Measurements from ENCODE around the gene PRKCQ.

The PRKCQ gene

DNA sequence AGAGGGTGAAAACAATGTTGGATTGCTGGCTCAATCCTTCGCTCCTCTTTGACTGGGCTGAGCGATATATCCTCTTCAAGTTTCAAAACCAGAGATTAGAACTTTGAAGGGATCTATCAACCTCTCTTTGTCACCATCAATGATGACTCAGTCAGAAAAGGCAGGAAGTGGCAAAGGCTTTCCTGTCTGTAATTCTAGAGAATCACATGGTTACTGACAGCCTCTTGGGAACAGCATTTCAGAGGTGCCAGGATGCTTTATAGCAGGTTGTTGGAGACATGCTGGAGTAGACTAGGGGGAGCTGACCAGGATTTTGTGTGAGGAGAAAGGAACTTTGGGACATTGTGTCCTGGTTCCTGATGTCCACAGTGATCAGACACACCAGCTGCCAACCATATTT lies 81.3 kb downstream of the PRKCQ start:
- Histone ChIP-seq H3K4me2 (ENCODE audit: low read length) (no peak overlapping the region), H3K9ac (ENCODE audit: low read depth, low read length) (no peak overlapping the region), H3K9me3 (replicated peaks; ENCODE audit: low read length) (no peaks in the 10 kb centered on the region), H3K36me3 (ENCODE audit: insufficient read depth, low read length) (no peaks in the 10 kb centered on the region), H3K27me3 (ENCODE audit: control insufficient read depth, insufficient read depth, low read length) (no peaks in the 10 kb centered on the region), H3K4me3 (ENCODE audit: low read length) (no peak overlapping the region), H3K4me1 (ENCODE audit: control insufficient read depth, insufficient read depth, low read length) (peaks cover under 1% of the 10 kb centered on the region)

DNA sequence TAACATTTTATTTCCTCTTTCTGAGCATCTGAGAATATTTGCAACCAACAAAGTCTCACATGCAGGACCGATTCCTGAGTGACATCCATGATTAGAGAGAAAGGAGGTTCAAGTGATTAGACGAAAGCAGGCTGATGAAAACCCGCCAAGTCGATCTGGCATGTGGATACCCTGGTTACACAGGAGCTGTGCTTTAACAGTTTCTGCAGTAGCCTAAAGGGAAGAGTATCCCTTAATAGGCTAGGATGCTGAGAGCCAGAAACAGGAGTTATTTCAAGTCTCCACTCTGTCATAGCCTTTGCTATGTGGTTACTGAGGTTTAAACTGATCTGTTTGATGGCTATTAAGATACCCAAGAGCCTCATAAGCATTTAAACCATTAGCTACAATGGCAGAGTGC lies 82.5 kb downstream of the PRKCQ start:
- no peaks in the 10 kb centered on the region for H3K36me3 ChIP-seq (ENCODE audit: insufficient read depth, low read length)
- H3K4me2 ChIP-seq (ENCODE audit: low read length) = no peak overlapping the region
- no peak overlapping the region for H3K4me3 ChIP-seq (ENCODE audit: low read length)
- H3K4me1 ChIP-seq (ENCODE audit: control insufficient read depth, insufficient read depth, low read length) = peaks cover 4% of the 10 kb centered on the region
- H3K27me3 ChIP-seq (ENCODE audit: control insufficient read depth, insufficient read depth, low read length) = no peaks in the 10 kb centered on the region
- H3K9ac ChIP-seq (ENCODE audit: low read depth, low read length) = no peak overlapping the region
- no peaks in the 10 kb centered on the region for H3K9me3 ChIP-seq (replicated peaks; ENCODE audit: low read length)

DNA sequence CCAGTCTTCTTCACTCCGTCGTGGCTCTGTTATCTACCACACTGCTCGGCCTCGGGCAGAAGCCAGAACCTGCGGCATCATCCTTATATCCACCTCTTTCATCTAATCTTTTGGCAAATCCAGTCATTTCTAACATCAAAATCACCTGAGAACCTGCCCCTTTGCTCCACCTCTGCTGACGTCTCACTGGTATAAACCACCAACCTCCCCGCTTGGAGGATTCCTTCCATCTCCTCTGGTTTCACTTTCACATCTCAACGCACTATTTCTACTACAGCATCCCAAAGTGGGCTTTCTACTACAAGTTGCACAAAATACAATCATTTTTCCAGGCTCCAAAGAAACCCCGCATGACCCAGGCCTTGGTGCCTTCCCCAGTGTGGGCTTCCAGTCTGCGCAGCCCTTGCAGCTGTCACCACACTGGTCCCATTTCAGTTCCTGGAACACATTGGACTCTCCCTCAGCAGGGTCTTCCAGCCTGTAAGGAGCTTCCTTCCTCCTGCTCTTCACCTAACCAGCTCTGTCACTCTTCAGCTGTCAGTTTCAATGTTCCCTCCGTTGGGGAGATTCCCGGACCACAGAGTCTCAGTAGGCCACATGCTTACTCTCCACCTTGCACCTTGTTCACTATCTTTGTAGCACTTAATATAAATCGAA lies 85.0 kb downstream of the PRKCQ start:
- H3K27me3 ChIP-seq (ENCODE audit: control insufficient read depth, insufficient read depth, low read length) = no peaks in the 10 kb centered on the region
- H3K4me3 ChIP-seq (ENCODE audit: low read length) = no peak overlapping the region
- no peak overlapping the region for H3K9ac ChIP-seq (ENCODE audit: low read depth, low read length)
- no peak overlapping the region for H3K4me2 ChIP-seq (ENCODE audit: low read length)
- H3K9me3 ChIP-seq (replicated peaks; ENCODE audit: low read length) = no peaks in the 10 kb centered on the region
- no peaks in the 10 kb centered on the region for H3K36me3 ChIP-seq (ENCODE audit: insufficient read depth, low read length)
- peaks cover 4% of the 10 kb centered on the region for H3K4me1 ChIP-seq (ENCODE audit: control insufficient read depth, insufficient read depth, low read length)

GRCh38 chr10:6494442-6494819 lies 85.6 kb downstream of the PRKCQ start:
- Histone ChIP-seq H3K9me3 (replicated peaks; ENCODE audit: low read length) (no peaks in the 10 kb centered on the region), H3K4me3 (ENCODE audit: low read length) (no peak overlapping the region), H3K9ac (ENCODE audit: low read depth, low read length) (no peak overlapping the region), H3K27me3 (ENCODE audit: control insufficient read depth, insufficient read depth, low read length) (no peaks in the 10 kb centered on the region), H3K36me3 (ENCODE audit: insufficient read depth, low read length) (no peaks in the 10 kb centered on the region), H3K4me2 (ENCODE audit: low read length) (no peak overlapping the region), H3K4me1 (ENCODE audit: control insufficient read depth, insufficient read depth, low read length) (peaks cover 4% of the 10 kb centered on the region)

- Histone ChIP-seq H3K9ac (ENCODE audit: low read depth, low read length) (no peak overlapping the region), H3K36me3 (ENCODE audit: insufficient read depth, low read length) (no peaks in the 10 kb centered on the region)
Measured at GRCh38 chr10:6493521-6494441, 86.3 kb downstream of the PRKCQ start.

GRCh38 chr10:6492896-6493295 lies 87.2 kb downstream of the PRKCQ start:
- Histone ChIP-seq H3K4me3 (ENCODE audit: low read length) (no peak overlapping the region), H3K9me3 (replicated peaks; ENCODE audit: low read length) (no peaks in the 10 kb centered on the region), H3K27me3 (ENCODE audit: control insufficient read depth, insufficient read depth, low read length) (no peaks in the 10 kb centered on the region), H3K4me2 (ENCODE audit: low read length) (no peak overlapping the region), H3K36me3 (ENCODE audit: insufficient read depth, low read length) (no peaks in the 10 kb centered on the region), H3K4me1 (ENCODE audit: control insufficient read depth, insufficient read depth, low read length) (peaks cover 4% of the 10 kb centered on the region), H3K9ac (ENCODE audit: low read depth, low read length) (no peak overlapping the region)

More at GRCh38 chr10:6493521-6494441, 86.3 kb downstream of the PRKCQ start:
- no peak overlapping the region for H3K4me3 ChIP-seq (ENCODE audit: low read length)
- no peaks in the 10 kb centered on the region for H3K9me3 ChIP-seq (replicated peaks; ENCODE audit: low read length)
- H3K27me3 ChIP-seq (ENCODE audit: control insufficient read depth, insufficient read depth, low read length) = no peaks in the 10 kb centered on the region
- H3K4me1 ChIP-seq (ENCODE audit: control insufficient read depth, insufficient read depth, low read length) = peaks cover 4% of the 10 kb centered on the region
- no peak overlapping the region for H3K4me2 ChIP-seq (ENCODE audit: low read length)

DNA sequence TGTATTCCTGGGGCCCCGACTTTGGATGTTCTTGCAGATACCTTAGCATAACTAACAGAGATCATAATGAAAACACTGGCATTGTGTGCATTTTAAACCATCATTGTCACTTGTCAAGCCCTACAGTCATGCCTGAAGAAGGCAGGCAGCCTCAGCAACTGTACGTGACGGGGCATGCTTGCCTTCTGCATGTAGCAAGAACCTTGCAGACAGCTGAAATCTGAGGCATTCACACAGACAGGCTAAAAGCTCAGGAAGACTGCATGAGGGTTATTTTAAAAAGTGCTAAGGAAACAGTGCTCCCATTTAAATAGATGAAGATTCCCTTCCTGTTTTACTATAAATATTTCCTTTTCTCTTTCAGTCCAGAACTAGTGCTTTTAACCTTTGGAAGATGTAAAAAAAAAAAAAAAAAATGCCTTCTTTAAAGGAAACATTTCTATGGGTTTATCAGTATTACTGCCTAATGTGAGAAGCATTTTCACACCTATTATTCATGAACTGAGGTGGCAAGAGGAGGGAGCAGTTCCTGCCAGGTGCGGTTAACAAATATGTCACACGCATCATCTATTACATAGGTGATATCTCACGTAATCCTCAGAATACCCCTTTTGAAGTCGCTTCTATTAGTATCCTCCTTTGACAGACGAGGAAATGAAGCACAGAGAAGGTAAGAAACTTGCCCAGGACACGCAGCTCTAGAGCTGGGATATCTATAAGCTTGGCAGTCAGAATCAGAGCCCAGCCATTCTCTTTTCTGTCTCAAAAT lies 88.1 kb downstream of the PRKCQ start:
- H3K9me3 ChIP-seq (replicated peaks; ENCODE audit: low read length) = no peaks in the 10 kb centered on the region
- no peak overlapping the region for H3K9ac ChIP-seq (ENCODE audit: low read depth, low read length)
- peaks cover 4% of the 10 kb centered on the region for H3K4me1 ChIP-seq (ENCODE audit: control insufficient read depth, insufficient read depth, low read length)
- no peaks in the 10 kb centered on the region for H3K36me3 ChIP-seq (ENCODE audit: insufficient read depth, low read length)
- no peak overlapping the region for H3K4me2 ChIP-seq (ENCODE audit: low read length)
- no peaks in the 10 kb centered on the region for H3K27me3 ChIP-seq (ENCODE audit: control insufficient read depth, insufficient read depth, low read length)
- no peak overlapping the region for H3K4me3 ChIP-seq (ENCODE audit: low read length)

GRCh38 chr10:6490614-6491013 lies 89.5 kb downstream of the PRKCQ start:
- H3K36me3 ChIP-seq (ENCODE audit: insufficient read depth, low read length) = no peaks in the 10 kb centered on the region
- H3K4me3 ChIP-seq (ENCODE audit: low read length) = no peak overlapping the region
- no peak overlapping the region for H3K9ac ChIP-seq (ENCODE audit: low read depth, low read length)
- peaks cover 4% of the 10 kb centered on the region for H3K4me1 ChIP-seq (ENCODE audit: control insufficient read depth, insufficient read depth, low read length)
- no peak overlapping the region for H3K4me2 ChIP-seq (ENCODE audit: low read length)
- no peaks in the 10 kb centered on the region for H3K9me3 ChIP-seq (replicated peaks; ENCODE audit: low read length)
- no peaks in the 10 kb centered on the region for H3K27me3 ChIP-seq (ENCODE audit: control insufficient read depth, insufficient read depth, low read length)

DNA sequence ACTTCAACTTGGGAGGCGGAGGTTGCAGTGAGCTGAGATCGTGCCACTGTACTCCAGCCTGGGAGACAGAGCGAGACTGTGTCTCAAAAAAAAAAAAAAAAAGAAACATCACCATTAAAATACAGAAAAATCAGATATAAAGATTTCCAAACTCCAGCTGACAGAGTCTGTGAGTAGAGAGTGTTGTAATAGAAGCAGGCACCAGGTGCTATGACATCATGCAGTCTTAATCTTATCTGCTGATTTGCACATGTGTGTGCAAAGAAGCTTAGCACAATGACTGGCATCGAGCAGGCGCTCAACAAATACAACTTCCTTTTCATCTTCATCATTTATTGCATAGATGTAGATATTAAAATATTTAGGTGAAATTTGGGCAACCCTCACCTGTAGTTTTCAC lies 92.2 kb downstream of the PRKCQ start:
- H3K27me3 ChIP-seq (ENCODE audit: control insufficient read depth, insufficient read depth, low read length) = no peaks in the 10 kb centered on the region
- H3K9me3 ChIP-seq (replicated peaks; ENCODE audit: low read length) = no peaks in the 10 kb centered on the region
- no peak overlapping the region for H3K4me3 ChIP-seq (ENCODE audit: low read length)
- no peaks in the 10 kb centered on the region for H3K36me3 ChIP-seq (ENCODE audit: insufficient read depth, low read length)
- H3K4me1 ChIP-seq (ENCODE audit: control insufficient read depth, insufficient read depth, low read length) = no peaks in the 10 kb centered on the region
- no peak overlapping the region for H3K9ac ChIP-seq (ENCODE audit: low read depth, low read length)
- H3K4me2 ChIP-seq (ENCODE audit: low read length) = no peak overlapping the region

DNA sequence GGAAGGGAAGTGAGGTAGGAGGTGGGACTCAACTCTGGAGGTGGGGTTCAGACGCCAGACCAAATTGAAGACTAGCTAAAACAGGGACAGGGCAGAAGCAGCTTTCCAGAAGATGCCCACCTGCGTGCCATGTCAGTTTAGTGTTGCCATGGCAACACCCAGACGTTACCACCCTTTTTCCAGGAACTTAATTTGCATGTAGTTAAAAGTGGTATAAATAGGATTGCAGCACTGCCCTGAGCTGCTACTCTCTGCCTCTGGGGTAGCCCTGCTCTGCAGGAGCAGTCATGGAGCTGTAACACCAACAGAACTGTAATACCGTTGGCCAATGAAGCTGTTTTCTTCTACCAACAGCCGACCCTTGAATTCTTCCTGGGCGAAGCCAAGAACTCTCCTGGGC lies 93.8 kb downstream of the PRKCQ start:
- H3K36me3 ChIP-seq (ENCODE audit: insufficient read depth, low read length) = no peaks in the 10 kb centered on the region
- H3K4me3 ChIP-seq (ENCODE audit: low read length) = no peak overlapping the region
- no peak overlapping the region for H3K9ac ChIP-seq (ENCODE audit: low read depth, low read length)
- H3K4me2 ChIP-seq (ENCODE audit: low read length) = no peak overlapping the region
- no peaks in the 10 kb centered on the region for H3K27me3 ChIP-seq (ENCODE audit: control insufficient read depth, insufficient read depth, low read length)
- no peaks in the 10 kb centered on the region for H3K4me1 ChIP-seq (ENCODE audit: control insufficient read depth, insufficient read depth, low read length)
- H3K9me3 ChIP-seq (replicated peaks; ENCODE audit: low read length) = no peaks in the 10 kb centered on the region

GRCh38 chr10:6482737-6483357 lies 97.2 kb downstream of the PRKCQ start:
- H3K4me1 ChIP-seq (ENCODE audit: control insufficient read depth, insufficient read depth, low read length) = no peaks in the 10 kb centered on the region
- no peaks in the 10 kb centered on the region for H3K36me3 ChIP-seq (ENCODE audit: insufficient read depth, low read length)
- no peak overlapping the region for H3K9ac ChIP-seq (ENCODE audit: low read depth, low read length)
- no peak overlapping the region for H3K4me2 ChIP-seq (ENCODE audit: low read length)
- H3K9me3 ChIP-seq (replicated peaks; ENCODE audit: low read length) = no peaks in the 10 kb centered on the region
- no peak overlapping the region for H3K4me3 ChIP-seq (ENCODE audit: low read length)
- H3K27me3 ChIP-seq (ENCODE audit: control insufficient read depth, insufficient read depth, low read length) = no peaks in the 10 kb centered on the region
